Trophoblast cell (in vitro differentiated cells and primary cell): ENCODE data around the gene CFAP221. TPM values are rescaled to one million over a fixed set of nuclear protein-coding genes. Genes with fewer than 3 reads are reported as not detected.

ENCODE experiments used
- DNase-seq, 2 donors: peaks; one replicate each; pipeline ENCODE4 v3.0.0-alpha.2; 2016
- H2AFZ ChIP-seq: 2 replicates; pipeline ENCODE4 v1.6.1; 2013; ENCODE audit warnings: low read length, moderate library complexity, mild to moderate bottlenecking; ENCODE audit not compliant: insufficient read depth, poor library complexity
- H2AK5ac ChIP-seq: 2 replicates; pipeline ENCODE4 v1.6.1; 2013; ENCODE audit warnings: mild to moderate bottlenecking, low read length
- H2BK120ac ChIP-seq: 2 replicates; pipeline ENCODE4 v1.6.1; 2013; ENCODE audit warnings: low read length, mild to moderate bottlenecking, moderate library complexity; ENCODE audit not compliant: insufficient read depth, poor library complexity
- H2BK12ac ChIP-seq: 2 replicates; pipeline ENCODE4 v1.6.1; 2013; ENCODE audit warnings: mild to moderate bottlenecking, low read length, moderate library complexity
- H2BK5ac ChIP-seq: 2 replicates; pipeline ENCODE4 v1.6.1; 2013; ENCODE audit warnings: low read length, low read depth, moderate library complexity, mild to moderate bottlenecking; ENCODE audit not compliant: poor library complexity
- H3K14ac ChIP-seq: 2 replicates; pipeline ENCODE4 v1.6.1; 2013; ENCODE audit warnings: mild to moderate bottlenecking, low read length
- H3K18ac ChIP-seq: 2 replicates; pipeline ENCODE4 v1.6.1; 2013; ENCODE audit warnings: mild to moderate bottlenecking, low read length
- H3K23ac ChIP-seq: 2 replicates; pipeline ENCODE4 v1.6.1; 2013; ENCODE audit warnings: low read length
- H3K27ac ChIP-seq: 2 replicates; pipeline ENCODE4 v1.5.1; 2013; ENCODE audit warnings: low read depth, mild to moderate bottlenecking, inconsistent platforms, low read length, moderate library complexity
- H3K27me3 ChIP-seq: 2 replicates; pipeline ENCODE4 v1.6.1; 2013; ENCODE audit warnings: inconsistent platforms, mild to moderate bottlenecking, low read length, moderate library complexity; ENCODE audit not compliant: insufficient read depth
- H3K36me3 ChIP-seq, 2 experiments: 1 replicate in 1 of 2; 2 replicates in 1 of 2; pipeline ENCODE4 v1.6.1; 2013; ENCODE audit warnings: low read length in 2 of 2, mild to moderate bottlenecking in 2 of 2, moderate library complexity in 1 of 2; ENCODE audit not compliant: insufficient read depth in 2 of 2, control insufficient read depth in 1 of 2
- H3K4ac ChIP-seq: 2 replicates; pipeline ENCODE4 v1.6.1; 2013; ENCODE audit warnings: low read depth, mild to moderate bottlenecking, low read length, moderate library complexity
- H3K4me1 ChIP-seq, 2 experiments: 1 replicate in 1 of 2; 2 replicates in 1 of 2; pipeline ENCODE4 v1.6.1; 2013; ENCODE audit warnings: low read length in 2 of 2, mild to moderate bottlenecking in 2 of 2, moderate library complexity in 1 of 2; ENCODE audit not compliant: insufficient read depth in 2 of 2, control insufficient read depth in 1 of 2
- H3K4me2 ChIP-seq: 2 replicates; pipeline ENCODE4 v1.6.1; 2013; ENCODE audit warnings: inconsistent platforms, mild to moderate bottlenecking, low read length, moderate library complexity
- H3K4me3 ChIP-seq: 2 replicates; pipeline ENCODE4 v1.5.1; 2013; ENCODE audit warnings: mild to moderate bottlenecking, low read depth, low read length, inconsistent platforms
- H3K79me1 ChIP-seq: one replicate; pipeline ENCODE4 v1.6.1; 2013; ENCODE audit warnings: low read length
- H3K79me2 ChIP-seq: 2 replicates; pipeline ENCODE4 v1.6.1; 2013; ENCODE audit warnings: low read length, mild to moderate bottlenecking; ENCODE audit not compliant: control insufficient read depth, insufficient read depth, poor library complexity
- H3K9ac ChIP-seq: 2 replicates; pipeline ENCODE4 v1.6.1; 2013; ENCODE audit warnings: mild to moderate bottlenecking, low read length
- H3K9me3 ChIP-seq: 2 replicates; pipeline ENCODE4 v1.6.1; 2013; ENCODE audit warnings: low read depth, mild to moderate bottlenecking, control low read depth, inconsistent platforms, low read length; ENCODE audit not compliant: insufficient read depth
- H4K12ac ChIP-seq: 2 replicates; pipeline ENCODE4 v1.6.1; 2013; ENCODE audit warnings: low read depth, mild to moderate bottlenecking, low read length, moderate library complexity
- H4K8ac ChIP-seq: 2 replicates; pipeline ENCODE4 v1.6.1; 2013; ENCODE audit warnings: low read depth, mild to moderate bottlenecking, low read length, moderate library complexity
- H4K91ac ChIP-seq: one replicate; pipeline ENCODE4 v1.6.1; 2013; ENCODE audit warnings: low read depth, mild to moderate bottlenecking, low read length, moderate library complexity
- WGBS: extraction: QIAGEN DNeasy Blood & Tissue Kit; methylation state at CpG from one replicate; pipeline ENCODE4 v1.1.7; 2013; ENCODE audit warnings: missing lambda C conversion rate; ENCODE audit not compliant: insufficient read length, insufficient coverage; ENCODE audit errors: extremely low coverage; 5-methylcytosine and 5-hydroxymethylcytosine counted together
- polyA plus RNA-seq: library from polyadenylated mRNA; stranded (reverse); fragments of 200-250 nt; gene quantifications from 2 replicates; pipeline ENCODE4 v1.2.3, GENCODE V29; 2013

Gene CFAP221
- 0.58 and 0.63 TPM in 2 replicates for polyA plus RNA-seq

GRCh38 chr2:119544075-119544938 is at the start of gene CFAP221:
CFAP221 (plus strand) TSS chr2:119544449; CDS start chr2:119546132, 1,683 bp downstream.
- Histone ChIP-seq H3K4me2 (peak within 1 kb of the TSS; percentile 91), H4K91ac (no peak within 1 kb of the TSS), H3K27me3 (no peaks in the 10 kb centered on the region), H3K9me3 (peaks cover 2% of the 10 kb centered on the region), H3K4me1 (peaks cover 3 to 8% of the 10 kb centered on the region in 2 experiments), H3K79me2 (peaks cover 5% of the 10 kb centered on the region), H2AFZ (peak within 1 kb of the TSS; percentile 99), H3K9ac (peak within 1 kb of the TSS; percentile 74), H4K8ac (peak within 1 kb of the TSS; percentile 78), H2BK120ac (peak within 1 kb of the TSS; percentile 90), H3K4ac (no peak within 1 kb of the TSS), H2AK5ac (no peak within 1 kb of the TSS), H4K12ac (peak within 1 kb of the TSS; percentile 4), H2BK12ac (no peak within 1 kb of the TSS), H3K18ac (peak within 1 kb of the TSS; percentile 86), H3K14ac (peak within 1 kb of the TSS; percentile 89), H3K36me3 (no peaks in the 10 kb centered on the region), H3K23ac (peak within 1 kb of the TSS; percentile 17), H3K27ac (peak within 1 kb of the TSS; percentile 75), H2BK5ac (peak within 1 kb of the TSS; percentile 88), H3K4me3 (peak within 1 kb of the TSS; percentile 76), H3K79me1 (peaks cover 6% of the 10 kb centered on the region)
- WGBS = no CpG with 5 or more reads among the region's 89 CpGs
- peak; percentile 74 to 91 for DNase-seq

- Histone ChIP-seq H3K23ac (no peak overlapping the region), H3K27ac (no peak overlapping the region), H2AFZ (no peak overlapping the region), H2BK5ac (no peak overlapping the region), H3K14ac (no peak overlapping the region), H3K4ac (no peak overlapping the region), H4K91ac (no peak overlapping the region), H3K79me2 (no peaks in the 10 kb centered on the region), H4K8ac (no peak overlapping the region), H3K27me3 (no peaks in the 10 kb centered on the region), H3K18ac (no peak overlapping the region), H3K9me3 (no peaks in the 10 kb centered on the region), H3K4me3 (no peak overlapping the region), H3K9ac (no peak overlapping the region), H3K4me1 (peaks cover 7 to 9% of the 10 kb centered on the region in 2 experiments), H2AK5ac (no peak overlapping the region), H3K36me3 (no peaks in the 10 kb centered on the region), H4K12ac (no peak overlapping the region), H2BK120ac (no peak overlapping the region), H2BK12ac (no peak overlapping the region), H3K4me2 (no peak overlapping the region), H3K79me1 (peaks cover 7% of the 10 kb centered on the region)
- WGBS = no CpG with 5 or more reads among the region's 2 CpGs
- no peak for DNase-seq
Observed at GRCh38 chr2:119495948-119496347, 48.3 kb upstream of the CFAP221 start.

GRCh38 chr2:119496682-119497081 is 47.6 kb upstream of the CFAP221 start:
- Histone ChIP-seq H3K4me1 (peaks cover 4% of the 10 kb centered on the region in 2 experiments), H3K4me2 (no peak overlapping the region), H2BK12ac (no peak overlapping the region), H3K18ac (no peak overlapping the region), H3K79me2 (no peaks in the 10 kb centered on the region), H3K9me3 (no peaks in the 10 kb centered on the region), H3K4me3 (no peak overlapping the region), H4K8ac (no peak overlapping the region), H3K36me3 (no peaks in the 10 kb centered on the region), H3K9ac (no peak overlapping the region), H3K27ac (no peak overlapping the region), H4K91ac (no peak overlapping the region), H2AFZ (no peak overlapping the region), H3K27me3 (no peaks in the 10 kb centered on the region), H3K79me1 (peaks cover 3% of the 10 kb centered on the region), H3K14ac (no peak overlapping the region), H2BK5ac (no peak overlapping the region), H4K12ac (no peak overlapping the region), H3K4ac (no peak overlapping the region), H2BK120ac (no peak overlapping the region), H3K23ac (no peak overlapping the region), H2AK5ac (no peak overlapping the region)
- no CpG with 5 or more reads among the region's 4 CpGs for WGBS
- DNase-seq = no peak

- Histone ChIP-seq H2AK5ac (no peak overlapping the region), H4K8ac (no peak overlapping the region), H2BK5ac (no peak overlapping the region), H3K36me3 (no peaks in the 10 kb centered on the region), H3K9ac (no peak overlapping the region), H2BK120ac (no peak overlapping the region), H3K79me2 (no peaks in the 10 kb centered on the region), H2BK12ac (no peak overlapping the region), H4K12ac (no peak overlapping the region), H3K9me3 (no peaks in the 10 kb centered on the region), H3K4me3 (no peak overlapping the region), H3K27ac (no peak overlapping the region), H3K14ac (no peak overlapping the region), H3K4me2 (no peak overlapping the region), H3K4me1 (no peaks in the 10 kb centered on the region), H3K79me1 (no peaks in the 10 kb centered on the region), H3K23ac (no peak overlapping the region), H2AFZ (no peak overlapping the region), H3K18ac (no peak overlapping the region), H3K27me3 (no peaks in the 10 kb centered on the region), H4K91ac (no peak overlapping the region), H3K4ac (no peak overlapping the region)
- no CpG with 5 or more reads among the region's 6 CpGs for WGBS
- no peak for DNase-seq
Observed at GRCh38 chr2:119508756-119509155, 35.5 kb upstream of the CFAP221 start.
